HepG2 (cell line): Measurements from ENCODE around the gene SRCAP. TPM values are rescaled to one million over a fixed set of nuclear protein-coding genes. Genes with fewer than 3 reads are reported as not detected.

Source experiments
- ATAC-seq: fragments of 200-7000 bp; cut with Tn5 transposase; 3 replicates; pipeline ENCODE4 v1.9.1; 2020; ENCODE audit warnings: mild to moderate bottlenecking, moderate library complexity
- BruUV-seq: library from RNA; stranded (reverse); fragments of 400-500 nt; replicated peaks from 2 replicates; lab custom pipeline; 2021; lab: Mats Ljungman, UMichigan
- CTCF ChIA-PET: fragments of 300-600 bp; formaldehyde crosslinking; extraction: SDS; loops from one replicate; lab custom pipeline; 2021; ENCODE audit warnings: low total read pairs, inconsistent platforms, low intra/inter-chr PET ratio; lab: Yijun Ruan, JAX
- POLR2A ChIA-PET: fragments of 350-600 bp; sonication (Branson Sonifier 250); formaldehyde crosslinking; loops from one replicate; lab custom pipeline; 2020; ENCODE audit warnings: antibody characterized with exemption, inconsistent platforms; lab: Yijun Ruan, JAX
- DNase-seq: peaks from one replicate; pipeline ENCODE4 v3.0.0-alpha.2; 2015; ENCODE audit warnings: low spot score
- FAIRE-seq: peaks from 3 replicates; lab custom pipeline; 2011; peaks lifted over from hg19 to GRCh38; lab: Jason Lieb, UNC
- H2AFZ ChIP-seq: one replicate; pipeline ENCODE4 v1.6.1; 2011; ENCODE audit warnings: low read length, inconsistent platforms
- H3K27ac ChIP-seq: fragments of 300-600 bp; 3 replicates; pipeline ENCODE4 v1.8.0; 2011; ENCODE audit warnings: mixed run types, mild to moderate bottlenecking, mixed read lengths, low read length, inconsistent platforms; ENCODE audit not compliant: insufficient read depth; ENCODE audit errors: extremely low read length
- H3K27me3 ChIP-seq, 2 experiments: fragments of 200-600 bp in 1 of 2; 2 replicates in 1 of 2; 3 replicates in 1 of 2; pipeline versions ENCODE4 v1.6.0 to v1.8.0; 2011; ENCODE audit warnings: low read length in 2 of 2, mild to moderate bottlenecking in 2 of 2, moderate library complexity in 2 of 2, inconsistent platforms in 1 of 2; ENCODE audit not compliant: insufficient read depth in 2 of 2, control insufficient read depth in 1 of 2
- H3K36me3 ChIP-seq, 2 experiments: fragments of 200-600 bp in 1 of 2; replicated peaks in 1 of 2; 2 replicates in 1 of 2; 3 replicates in 1 of 2; pipeline versions ENCODE4 v1.5.1 to v1.8.0; 2011; ENCODE audit warnings: low read length in 2 of 2, inconsistent platforms in 1 of 2; ENCODE audit not compliant: insufficient read depth in 2 of 2, control insufficient read depth in 1 of 2
- H3K4me1 ChIP-seq: 2 replicates; pipeline ENCODE4 v1.5.1; 2012; ENCODE audit warnings: low read length, inconsistent platforms; ENCODE audit not compliant: insufficient read depth
- H3K4me2 ChIP-seq: 2 replicates; pipeline ENCODE4 v1.6.0; 2011; ENCODE audit warnings: low read depth, low read length, inconsistent platforms
- H3K4me3 ChIP-seq, 3 experiments: fragments of 200-600 bp in 1 of 3; sonication (generic), shearing (Covaris generic) in 1 of 3; replicated peaks in 1 of 3; 2 replicates each; pipeline ENCODE4 v1.5.1; 2011 to 2016; ENCODE audit warnings: low read length in 3 of 3, inconsistent platforms in 2 of 3, low read depth in 2 of 3, mild to moderate bottlenecking in 2 of 3, control low read depth in 1 of 3, mixed read lengths in 1 of 3; ENCODE audit not compliant: insufficient read depth in 1 of 3
- H3K79me2 ChIP-seq: one replicate; pipeline ENCODE4 v1.6.1; 2011; ENCODE audit warnings: low read length, inconsistent platforms; ENCODE audit not compliant: insufficient read depth
- H3K9ac ChIP-seq: 2 replicates; pipeline ENCODE4 v1.6.0; 2011; ENCODE audit warnings: mild to moderate bottlenecking, low read depth, low read length, inconsistent platforms; ENCODE audit not compliant: insufficient read depth
- H3K9me3 ChIP-seq: 2 replicates; pipeline ENCODE4 v1.5.1; 2012; ENCODE audit warnings: mild to moderate bottlenecking, low read length
- H4K20me1 ChIP-seq: 2 replicates; pipeline ENCODE4 v1.6.0; 2011; ENCODE audit warnings: inconsistent platforms, mild to moderate bottlenecking, low read length, moderate library complexity; ENCODE audit not compliant: insufficient read depth
- SP2 ChIP-seq: sonication (generic); formaldehyde crosslinking; IDR thresholded peaks from 2 replicates; pipeline ENCODE4 v1.5.1; 2020; ENCODE audit warnings: mild to moderate bottlenecking, missing genetic modification reagents
- SP5 ChIP-seq: IDR thresholded peaks from 2 replicates; pipeline ENCODE4 v1.6.1; 2016; ENCODE audit warnings: low read depth, borderline replicate concordance
- SRSF4 ChIP-seq: fragments of 200-400 bp; formaldehyde crosslinking; IDR thresholded peaks from one replicate; pipeline ENCODE4 v1.6.1; 2018; ENCODE audit warnings: mild to moderate bottlenecking, low read depth, low read length, moderate library complexity; ENCODE audit not compliant: poor library complexity, severe bottlenecking
- ZNF235 ChIP-seq: sonication (generic); formaldehyde crosslinking; IDR thresholded peaks from 2 replicates; pipeline ENCODE4 v1.8.1; 2023; ENCODE audit warnings: mild to moderate bottlenecking, missing genetic modification reagents, borderline replicate concordance
- ZNF251 ChIP-seq: sonication (generic); formaldehyde crosslinking; IDR thresholded peaks from 2 replicates; pipeline ENCODE4 v1.9.0; 2021; ENCODE audit warnings: mild to moderate bottlenecking, missing genetic modification reagents
- ZNF672 ChIP-seq: sonication (generic); formaldehyde crosslinking; IDR thresholded peaks from 2 replicates; pipeline ENCODE4 v1.8.1; 2022; ENCODE audit warnings: missing genetic modification reagents
- ZNF709 ChIP-seq: sonication (generic); formaldehyde crosslinking; IDR thresholded peaks from 2 replicates; pipeline ENCODE4 v1.5.0; 2020; ENCODE audit warnings: mild to moderate bottlenecking, missing genetic modification reagents
- WGBS: methylation state at CpG from one replicate; pipeline ENCODE4 v1.1.6; 2017; ENCODE audit warnings: low lambda C conversion rate; 5-methylcytosine and 5-hydroxymethylcytosine counted together
- in situ Hi-C: cut with HindIII; loops from 2 replicates; pipeline ENCODE4 v1.10.0; 2017; ENCODE audit warnings: low pct_unique_long_range_greater_than_20kb; ENCODE audit not compliant: extremely low pct_ligation_motif_present
- intact Hi-C: fragments of 100-400 bp; cut with micrococcal nuclease; formaldehyde crosslinking; loops from one replicate; pipeline ENCODE4 v1.10.0; 2022; ENCODE audit not compliant: unreplicated experiment
- polyA plus RNA-seq, 8 experiments: library from polyadenylated mRNA; depleted of rRNA in 3 of 8; stranded (reverse) in 7 of 8; unstranded in 1 of 8; fragments of >200 nt; fragmentation: Illumina TruSeq in 4 of 8; extraction: Trizol in 4 of 8; gene quantifications; 2 replicates each; pipeline versions ENCODE4 v1.2.1 to v1.2.3, GENCODE V29; 2011 to 2016; ENCODE audit warnings: low read depth in 4 of 8, missing spikeins in 1 of 8, mixed read lengths in 1 of 8; ENCODE audit not compliant: insufficient read depth in 1 of 8
- total RNA-seq, 5 experiments: library from RNA; depleted of rRNA; stranded (reverse); fragments of >200 nt; fragmentation: Illumina TruSeq; extraction: Trizol; gene quantifications; 2 replicates each; pipeline ENCODE4 v1.2.3, GENCODE V29; 2016; ENCODE audit warnings: low read depth in 1 of 5
- TF ChIP-seq, protein P1 (sequence below): sonication (generic); formaldehyde crosslinking; IDR thresholded peaks from 2 replicates; pipeline ENCODE4 v1.5.0; 2020; ENCODE audit warnings: mild to moderate bottlenecking, low read depth, missing genetic modification reagents, borderline replicate concordance
- TF ChIP-seq, protein P2 (sequence below): IDR thresholded peaks from 2 replicates; pipeline ENCODE4 v1.6.1; 2012; ENCODE audit warnings: low read depth, low read length, improper control_type of control experiment
- TF ChIP-seq, protein P3 (sequence below): sonication (generic); formaldehyde crosslinking; IDR thresholded peaks from 2 replicates; pipeline ENCODE4 v1.4.0; 2020; ENCODE audit warnings: missing genetic modification reagents, mild to moderate bottlenecking, borderline replicate concordance
- TF ChIP-seq, protein P4 (sequence below): sonication (generic); IDR thresholded peaks from 2 replicates; pipeline ENCODE4 v1.6.1; 2016; ENCODE audit warnings: low read depth, borderline replicate concordance
- TF ChIP-seq, protein P5 (sequence below): sonication (generic); formaldehyde crosslinking; IDR thresholded peaks from 2 replicates; pipeline ENCODE4 v1.9.0; 2021; ENCODE audit warnings: missing genetic modification reagents, borderline replicate concordance

SRCAP gene
- total and polyA plus RNA-seq, 2 of the 13 experiments (the other 11 are each of a cell fraction or from before 2014, with no cell fraction given), result 4.9 to 9.0 TPM

DNA sequence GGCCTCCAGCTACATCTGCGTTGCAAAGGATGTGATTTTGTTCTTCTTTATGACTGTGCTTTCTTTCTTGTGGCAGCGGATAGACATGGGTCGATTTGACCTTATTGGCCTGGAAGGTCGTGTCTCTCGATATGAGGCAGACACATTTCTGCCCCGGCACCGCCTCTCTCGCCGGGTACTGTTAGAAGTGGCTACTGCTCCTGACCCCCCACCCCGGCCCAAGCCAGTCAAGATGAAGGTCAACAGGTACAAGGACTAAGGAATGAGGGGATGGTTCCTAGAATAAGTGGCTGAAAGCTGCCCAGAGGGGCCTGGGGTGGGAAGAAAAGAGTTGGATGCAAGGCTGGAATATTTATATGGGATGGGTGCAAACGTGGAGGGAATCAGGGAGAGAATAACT is 21.1 kb downstream of the SRCAP start:
- no peaks in the 10 kb centered on the region; the same call in 1 of the 2 replicates for H4K20me1 ChIP-seq
- H3K4me2 ChIP-seq, result no peak overlapping the region
- H3K27me3 ChIP-seq, result no peaks in the 10 kb centered on the region
- DNase-seq, result no peak
- ChIA-PET POLR2A (interaction anchor here (1.2 kb wide), 1 partner anchor 12 kb away, joined by 3 read pairs; no protein-coding TSS in a partner anchor), CTCF (no interaction called here)
- ATAC-seq, result no peak
- no peak overlapping the region for H3K27ac ChIP-seq
- H3K79me2 ChIP-seq, result peaks cover 2% of the 10 kb centered on the region
- peaks cover 8% of the 10 kb centered on the region for H3K4me1 ChIP-seq
- intact Hi-C loops (no loop called here), in situ Hi-C loops (no loop called here)
- H3K9me3 ChIP-seq, result no peaks in the 10 kb centered on the region
- no TSS peak for BruUV-seq
- FAIRE-seq, result no peak
- H2AFZ ChIP-seq, result no peak overlapping the region
- TF ChIP-seq ZNF251 (CRISPR knock-in tag), result no peak
- TF ChIP-seq, protein P1, sequence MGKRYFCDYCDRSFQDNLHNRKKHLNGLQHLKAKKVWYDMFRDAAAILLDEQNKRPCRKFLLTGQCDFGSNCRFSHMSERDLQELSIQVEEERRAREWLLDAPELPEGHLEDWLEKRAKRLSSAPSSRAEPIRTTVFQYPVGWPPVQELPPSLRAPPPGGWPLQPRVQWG, result no peak
- TF ChIP-seq, protein P2, sequence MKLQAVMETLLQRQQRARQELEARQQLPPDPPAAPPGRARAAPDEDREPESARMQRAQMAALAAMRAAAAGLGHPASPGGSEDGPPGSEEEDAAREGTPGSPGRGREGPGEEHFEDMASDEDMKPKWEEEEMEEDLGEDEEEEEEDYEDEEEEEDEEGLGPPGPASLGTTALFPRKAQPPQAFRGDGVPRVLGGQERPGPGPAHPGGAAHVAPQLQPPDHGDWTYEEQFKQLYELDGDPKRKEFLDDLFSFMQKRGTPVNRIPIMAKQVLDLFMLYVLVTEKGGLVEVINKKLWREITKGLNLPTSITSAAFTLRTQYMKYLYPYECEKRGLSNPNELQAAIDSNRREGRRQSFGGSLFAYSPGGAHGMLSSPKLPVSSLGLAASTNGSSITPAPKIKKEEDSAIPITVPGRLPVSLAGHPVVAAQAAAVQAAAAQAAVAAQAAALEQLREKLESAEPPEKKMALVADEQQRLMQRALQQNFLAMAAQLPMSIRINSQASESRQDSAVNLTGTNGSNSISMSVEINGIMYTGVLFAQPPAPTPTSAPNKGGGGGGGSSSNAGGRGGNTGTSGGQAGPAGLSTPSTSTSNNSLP, result no peak
- TF ChIP-seq, protein P3, sequence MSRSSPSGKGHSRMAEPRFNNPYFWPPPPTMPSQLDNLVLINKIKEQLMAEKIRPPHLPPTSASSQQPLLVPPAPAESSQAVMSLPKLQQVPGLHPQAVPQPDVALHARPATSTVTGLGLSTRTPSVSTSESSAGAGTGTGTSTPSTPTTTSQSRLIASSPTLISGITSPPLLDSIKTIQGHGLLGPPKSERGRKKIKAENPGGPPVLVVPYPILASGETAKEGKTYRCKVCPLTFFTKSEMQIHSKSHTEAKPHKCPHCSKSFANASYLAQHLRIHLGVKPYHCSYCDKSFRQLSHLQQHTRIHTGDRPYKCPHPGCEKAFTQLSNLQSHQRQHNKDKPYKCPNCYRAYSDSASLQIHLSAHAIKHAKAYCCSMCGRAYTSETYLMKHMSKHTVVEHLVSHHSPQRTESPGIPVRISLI (CRISPR knock-in tag), result no peak
- TF ChIP-seq ZNF672 (CRISPR knock-in tag), result no peak
- TF ChIP-seq SRSF4, result no peak
- TF ChIP-seq, protein P4, sequence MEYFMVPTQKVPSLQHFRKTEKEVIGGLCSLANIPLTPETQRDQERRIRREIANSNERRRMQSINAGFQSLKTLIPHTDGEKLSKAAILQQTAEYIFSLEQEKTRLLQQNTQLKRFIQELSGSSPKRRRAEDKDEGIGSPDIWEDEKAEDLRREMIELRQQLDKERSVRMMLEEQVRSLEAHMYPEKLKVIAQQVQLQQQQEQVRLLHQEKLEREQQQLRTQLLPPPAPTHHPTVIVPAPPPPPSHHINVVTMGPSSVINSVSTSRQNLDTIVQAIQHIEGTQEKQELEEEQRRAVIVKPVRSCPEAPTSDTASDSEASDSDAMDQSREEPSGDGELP, result no peak
- TF ChIP-seq SP5, result no peak
- TF ChIP-seq ZNF709 (CRISPR knock-in tag), result no peak
- TF ChIP-seq, protein P5, sequence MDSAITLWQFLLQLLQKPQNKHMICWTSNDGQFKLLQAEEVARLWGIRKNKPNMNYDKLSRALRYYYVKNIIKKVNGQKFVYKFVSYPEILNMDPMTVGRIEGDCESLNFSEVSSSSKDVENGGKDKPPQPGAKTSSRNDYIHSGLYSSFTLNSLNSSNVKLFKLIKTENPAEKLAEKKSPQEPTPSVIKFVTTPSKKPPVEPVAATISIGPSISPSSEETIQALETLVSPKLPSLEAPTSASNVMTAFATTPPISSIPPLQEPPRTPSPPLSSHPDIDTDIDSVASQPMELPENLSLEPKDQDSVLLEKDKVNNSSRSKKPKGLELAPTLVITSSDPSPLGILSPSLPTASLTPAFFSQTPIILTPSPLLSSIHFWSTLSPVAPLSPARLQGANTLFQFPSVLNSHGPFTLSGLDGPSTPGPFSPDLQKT (CRISPR knock-in tag), result no peak
- no peak for TF ChIP-seq SP2 (CRISPR knock-in tag)
- no peak for TF ChIP-seq ZNF235 (CRISPR knock-in tag)
- 98% methylated on average over 11 of the region's 11 CpGs for WGBS
- H3K9ac ChIP-seq, result no peak overlapping the region
- H3K36me3 ChIP-seq, result peaks cover 69 to 94% of the 10 kb centered on the region in 2 experiments
- no peak overlapping the region for H3K4me3 ChIP-seq
